Measurements from ENCODE around the gene PLCXD1. TPM values are rescaled to one million over a fixed set of nuclear protein-coding genes. Genes with fewer than 3 reads are reported as not detected.

The PLCXD1 gene
- polyA plus RNA-seq, 3 donors = 2.9 to 28.7 (median 6.7) TPM

GRCh38 chrX:259692-260355, 21.4 kb upstream of the PLCXD1 start:
- no peaks in the 10 kb centered on the region for H3K36me3 Mint-ChIP-seq
- peak overlapping the region in 1 of 2 donors; percentile 22 for H3K4me3 Mint-ChIP-seq
- Histone ChIP-seq H3K4me1 (ENCODE audit: control insufficient read depth in 1 of 2, insufficient read depth in 2 of 2, low read length in 2 of 2) (no peaks in the 10 kb centered on the region), H3K79me2 (ENCODE audit: insufficient read depth, low read length) (no peaks in the 10 kb centered on the region), H3K4me3 (replicated peaks in 1 of 3; ENCODE audit: low read depth in 2 of 3, low read length in 3 of 3) (no peak overlapping the region), H3K4me2 (replicated peaks; ENCODE audit: extremely low read depth, low read length, poor library complexity, severe bottlenecking) (no peak overlapping the region), H2AFZ (ENCODE audit: insufficient read depth, low read depth, low read length, poor library complexity, severe bottlenecking) (no peak overlapping the region), H3K9me3 (replicated peaks in 1 of 2; ENCODE audit: control insufficient read depth in 1 of 2, insufficient read depth in 1 of 2, low read length in 2 of 2) (peaks cover 0 to 9% of the 10 kb centered on the region in 2 donors), H3K9ac (ENCODE audit: insufficient read depth, low read length, poor library complexity, severe bottlenecking) (no peak overlapping the region), H3K27me3 (ENCODE audit: control insufficient read depth in 2 of 2, insufficient read depth in 2 of 2, low read length in 2 of 2) (no peaks in the 10 kb centered on the region), H3K27ac (ENCODE audit: low read depth in 1 of 2, low read length in 2 of 2) (no peak overlapping the region), H3K36me3 (replicated peaks in 1 of 2; ENCODE audit: control insufficient read depth in 1 of 2, insufficient read depth in 2 of 2, low read length in 2 of 2) (no peaks in the 10 kb centered on the region), H4K20me1 (ENCODE audit: insufficient read depth, low read length) (no peaks in the 10 kb centered on the region)
- DNase-seq = peak in 1 of 3 donors; percentile 0
- intact Hi-C loops (cut with micrococcal nuclease) = no loop called here
- TF ChIP-seq CTCF (IDR thresholded peaks at IDR 0.05) = no peak
- 90% methylated on average over 20 of the region's 21 CpGs for WGBS (ENCODE audit: insufficient coverage)
- H3K4me1 Mint-ChIP-seq = no peaks in the 10 kb centered on the region
- peaks cover 0 to 5% (median 0%) of the 10 kb centered on the region in 3 donors for H3K27me3 Mint-ChIP-seq (ENCODE audit: low read depth in 3 of 3)
- no peak overlapping the region for H3K27ac Mint-ChIP-seq
- H3K9me3 Mint-ChIP-seq = peaks cover 0 to 14% (median 0%) of the 10 kb centered on the region in 7 donors

GRCh38 chrX:261167-261918, 19.8 kb upstream of the PLCXD1 start:
- no peaks in the 10 kb centered on the region for H3K27me3 ChIP-seq (ENCODE audit: control insufficient read depth in 2 of 2, insufficient read depth in 2 of 2, low read length in 2 of 2)
- Mint-ChIP-seq H3K27me3 (ENCODE audit: low read depth in 3 of 3) (peaks cover 0 to 5% (median 3%) of the 10 kb centered on the region in 3 donors), H3K27ac (peak overlapping the region in 1 of 7 donors; percentile 59), H3K4me3 (no peak overlapping the region), H3K4me1 (no peaks in the 10 kb centered on the region), H3K36me3 (no peaks in the 10 kb centered on the region), H3K9me3 (peaks cover 0 to 14% (median 0%) of the 10 kb centered on the region in 7 donors)
- WGBS (ENCODE audit: insufficient coverage) = 72% methylated on average over 29 of the region's 32 CpGs
- no peak overlapping the region for H3K27ac ChIP-seq (ENCODE audit: low read depth in 1 of 2, low read length in 2 of 2)
- no peak overlapping the region for H3K9ac ChIP-seq (ENCODE audit: insufficient read depth, low read length, poor library complexity, severe bottlenecking)
- intact Hi-C loops (cut with micrococcal nuclease) = no loop called here
- no peak overlapping the region for H3K4me2 ChIP-seq (replicated peaks; ENCODE audit: extremely low read depth, low read length, poor library complexity, severe bottlenecking)
- H2AFZ ChIP-seq (ENCODE audit: insufficient read depth, low read depth, low read length, poor library complexity, severe bottlenecking) = no peak overlapping the region
- no peaks in the 10 kb centered on the region for H3K36me3 ChIP-seq (replicated peaks in 1 of 2; ENCODE audit: control insufficient read depth in 1 of 2, insufficient read depth in 2 of 2, low read length in 2 of 2)
- peak in 1 of 3 donors; percentile 4 for DNase-seq
- H4K20me1 ChIP-seq (ENCODE audit: insufficient read depth, low read length) = no peaks in the 10 kb centered on the region
- H3K9me3 ChIP-seq (replicated peaks in 1 of 2; ENCODE audit: control insufficient read depth in 1 of 2, insufficient read depth in 1 of 2, low read length in 2 of 2) = no peaks in the 10 kb centered on the region
- TF ChIP-seq CTCF (IDR thresholded peaks at IDR 0.05) = no peak
- no peak overlapping the region for H3K4me3 ChIP-seq (replicated peaks in 1 of 3; ENCODE audit: low read depth in 2 of 3, low read length in 3 of 3)
- no peaks in the 10 kb centered on the region for H3K79me2 ChIP-seq (ENCODE audit: insufficient read depth, low read length)
- no peaks in the 10 kb centered on the region for H3K4me1 ChIP-seq (ENCODE audit: control insufficient read depth in 1 of 2, insufficient read depth in 2 of 2, low read length in 2 of 2)

Measured in CD14-positive monocyte (primary cell).